Forelimb muscle (tissue), 1 donor: ENCODE data around the gene ELAPOR1. TPM values are rescaled to one million over a fixed set of nuclear protein-coding genes. Genes with fewer than 3 reads are reported as not detected.

Experiments used
- polyA plus RNA-seq: library from polyadenylated mRNA; unstranded; fragments of 120-200 nt; gene quantifications from one replicate; pipeline ENCODE4 v1.2.1, GENCODE V29; 2013; ENCODE audit not compliant: insufficient read length

The ELAPOR1 gene
- polyA plus RNA-seq, 1 donor = 0.40 TPM

Other genes with a start within 250 kb of the ELAPOR1 start
- gene GPSM2, start 237.1 kb upstream of the ELAPOR1 start, polyA plus RNA-seq = 45.9 TPM
- gene CLCC1, start 150.6 kb upstream of the ELAPOR1 start, polyA plus RNA-seq = 38.7 TPM
- gene WDR47, start 72.0 kb upstream of the ELAPOR1 start, polyA plus RNA-seq = 13.0 TPM
- gene TAF13, start 38.1 kb upstream of the ELAPOR1 start, polyA plus RNA-seq = 37.8 TPM
- gene TMEM167B, start 23.4 kb upstream of the ELAPOR1 start, polyA plus RNA-seq = 37.6 TPM
- gene SARS1, start 99.8 kb downstream of the ELAPOR1 start, polyA plus RNA-seq = 86.3 TPM
- 3.3 TPM for gene CELSR2, start 135.4 kb downstream of the ELAPOR1 start, polyA plus RNA-seq
- gene PSRC1, start 169.0 kb downstream of the ELAPOR1 start, polyA plus RNA-seq = 11.9 TPM
- gene MYBPHL, start 192.9 kb downstream of the ELAPOR1 start, polyA plus RNA-seq = 1.2 TPM